Activated CD8-positive, alpha-beta memory T cell treated with anti-CD3 and anti-CD28 coated beads for 4 hours (primary cell): Measurements from ENCODE around the gene IFIT3.
"Not testable (repeated sequence)": the region's sequence is repeated elsewhere in the genome, so short reads cannot be mapped to it uniquely, and the experiment has no call there.

Source experiments
- DNase-seq, 2 donors: peaks; one replicate each; pipeline ENCODE4 v3.0.0-alpha.2; 2020; ENCODE audit warnings: low read depth in 2 of 2

The IFIT3 gene

DNA sequence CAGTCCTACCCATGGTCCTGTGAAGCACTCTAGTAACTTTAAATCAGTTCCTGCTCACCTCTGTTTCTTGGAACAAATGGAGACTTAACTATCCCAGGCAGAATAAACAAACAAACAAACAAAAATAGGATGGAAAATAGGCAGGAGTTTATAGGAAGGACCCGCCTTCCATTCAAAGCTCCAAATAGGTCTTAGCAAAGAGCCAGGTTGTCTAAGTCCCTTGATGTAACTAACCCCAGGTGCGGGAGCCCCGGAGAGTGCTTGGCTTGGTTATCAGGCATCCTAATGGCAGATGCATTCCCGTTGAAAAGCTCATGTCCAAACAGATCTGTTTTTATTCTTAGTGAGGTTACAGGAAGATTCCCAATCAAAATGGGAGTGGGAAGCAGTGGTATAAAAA lies 23.8 kb upstream of the IFIT3 start:
- no peak for DNase-seq

DNA sequence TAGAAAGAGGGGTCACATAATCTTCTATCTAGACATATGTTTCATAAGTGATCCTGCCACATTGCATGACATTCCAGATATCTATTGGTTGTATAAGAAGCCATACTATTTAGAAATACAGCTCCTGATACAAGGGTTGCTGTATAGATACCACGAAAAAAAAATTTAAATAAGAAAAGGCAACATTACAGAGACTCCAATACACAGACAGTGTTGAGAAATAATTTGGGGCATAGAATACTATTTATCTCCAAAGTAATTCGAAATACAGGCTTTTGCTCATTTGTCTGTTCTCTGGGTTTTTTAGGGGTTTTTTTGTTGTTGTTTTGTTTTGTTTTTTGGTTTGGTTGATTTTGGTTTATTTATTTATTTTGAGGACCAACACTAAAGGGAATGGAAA lies 23.4 kb upstream of the IFIT3 start:
- no peak for DNase-seq

DNA sequence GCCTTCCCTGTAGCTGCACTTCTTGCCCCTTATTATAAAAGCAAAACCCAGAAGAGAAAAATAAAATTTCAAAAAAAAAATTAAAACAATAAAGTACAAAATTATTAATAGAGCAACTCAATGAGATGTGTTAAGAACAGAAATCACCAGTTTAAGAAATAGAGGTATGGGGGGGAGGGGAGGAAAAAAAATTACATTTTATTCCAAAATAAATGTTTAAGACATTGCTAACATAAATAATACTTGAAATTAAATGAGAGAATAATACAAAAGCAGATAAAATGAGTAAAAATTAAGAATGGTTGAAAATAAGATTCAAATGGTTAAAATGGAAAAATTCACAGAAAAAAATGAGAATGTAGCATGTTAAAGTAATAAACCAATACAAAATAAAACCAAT lies 22.9 kb upstream of the IFIT3 start:
- no peak for DNase-seq

GRCh38 chr10:89305766-89306433 lies 21.9 kb upstream of the IFIT3 start:
- no peak for DNase-seq

- no peak for DNase-seq
These were observed 21.1 kb upstream of the IFIT3 start for GRCh38 chr10:89306434-89307268.

GRCh38 chr10:89307269-89307577 lies 20.6 kb upstream of the IFIT3 start:
- DNase-seq, result no peak

GRCh38 chr10:89308266-89308665 lies 19.5 kb upstream of the IFIT3 start:
- DNase-seq, result no peak

GRCh38 chr10:89308736-89309135 lies 19.1 kb upstream of the IFIT3 start:
- no peak for DNase-seq

DNA sequence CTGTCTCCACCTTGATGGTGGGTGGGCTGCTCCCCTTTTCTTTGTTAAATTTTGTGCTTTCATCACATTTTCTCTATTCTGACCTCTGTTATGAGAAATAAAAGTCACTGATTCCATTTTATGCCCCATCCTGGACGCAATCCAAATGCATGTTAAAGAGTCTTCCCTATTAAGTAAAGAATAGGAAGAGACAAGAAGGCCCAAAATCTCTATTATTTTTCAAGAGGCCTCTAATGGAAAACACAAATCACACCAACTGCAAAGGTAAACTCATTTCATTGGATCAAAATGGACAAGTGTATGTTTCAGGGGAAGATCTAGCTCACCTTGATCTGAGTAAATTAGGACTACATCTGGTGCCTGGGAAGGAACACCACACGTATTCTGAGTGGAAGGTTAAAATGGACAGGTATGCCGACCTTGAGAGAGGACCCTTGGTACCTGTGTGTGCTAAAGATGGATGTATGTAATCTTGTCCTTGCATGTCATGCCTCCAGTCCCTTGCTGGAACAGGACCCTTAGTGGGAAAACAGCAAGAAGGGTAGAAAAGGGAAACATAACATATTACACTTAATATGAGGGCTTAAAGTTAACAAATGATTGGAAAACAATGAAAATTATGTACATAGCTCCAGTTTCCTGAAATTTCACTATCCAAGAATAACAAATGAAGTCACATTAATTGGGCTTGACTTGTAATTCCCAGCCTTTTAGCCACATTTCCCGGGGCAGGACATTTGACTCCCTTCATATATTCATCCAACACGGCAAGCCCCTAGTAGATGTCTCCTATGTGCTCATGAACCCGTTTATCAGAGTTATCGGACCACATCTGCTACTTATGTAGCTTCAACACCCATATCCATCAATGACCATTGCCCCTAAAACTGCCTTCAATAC lies 18.4 kb upstream of the IFIT3 start:
- DNase-seq, result no peak

DNA sequence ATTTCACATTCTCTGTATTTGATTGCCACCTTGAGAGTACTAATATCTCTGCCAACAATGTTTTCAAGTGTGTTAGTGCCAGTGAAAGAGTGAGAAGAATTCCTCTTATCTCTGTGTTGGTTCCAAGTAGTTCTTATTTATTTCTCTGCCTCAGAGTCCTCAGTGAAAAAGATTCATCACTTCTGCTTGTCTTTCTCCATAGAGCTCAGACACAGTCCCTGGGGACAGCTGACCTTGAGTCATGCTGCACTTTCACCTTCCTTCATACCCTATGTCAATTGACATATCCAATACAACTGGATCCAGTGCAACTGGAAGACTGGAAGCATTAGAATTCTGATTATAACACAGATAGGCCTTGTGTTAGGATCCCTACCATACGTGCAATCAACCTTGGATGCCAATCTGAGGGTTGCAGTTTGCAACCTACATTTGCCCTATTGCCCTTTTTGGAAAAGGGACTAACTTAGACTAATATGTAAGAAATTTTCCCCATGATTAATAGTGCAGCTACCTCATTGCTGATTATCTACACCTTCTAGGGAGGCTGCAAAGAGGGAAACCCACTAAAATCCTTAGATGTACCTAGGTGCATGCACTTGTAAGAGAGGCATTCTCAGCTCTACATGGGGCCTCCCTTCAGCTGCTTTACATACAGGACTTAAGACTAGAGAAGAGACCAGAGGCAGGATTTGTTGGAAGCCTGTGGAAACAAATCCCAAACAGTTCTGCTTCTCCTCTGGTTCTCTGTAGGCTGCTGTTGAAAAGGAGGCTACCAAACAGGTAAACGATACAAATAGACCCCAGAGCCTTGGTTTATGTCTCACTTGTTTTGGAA lies 17.5 kb upstream of the IFIT3 start:
- DNase-seq, result no peak

DNA sequence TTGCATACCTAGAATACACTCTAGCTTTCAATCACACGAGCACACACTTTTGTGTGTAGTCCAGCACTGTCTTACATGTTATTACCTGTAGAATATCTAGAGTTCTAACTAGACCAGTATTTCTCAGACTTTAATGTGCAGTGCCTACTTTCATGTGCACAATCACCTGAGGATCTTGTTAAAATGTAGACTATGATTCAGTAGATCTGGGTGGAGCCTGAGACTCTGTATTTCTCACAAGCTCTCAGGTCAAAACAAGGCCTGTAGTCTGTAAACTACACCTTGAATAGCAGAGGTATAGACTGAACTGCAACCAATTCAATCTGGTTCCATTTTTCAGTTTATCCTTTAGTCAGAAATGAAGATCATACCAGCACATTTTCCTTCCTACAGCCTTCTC lies 14.8 kb upstream of the IFIT3 start:
- no peak for DNase-seq

- DNase-seq, result no peak
These were observed 13.1 kb upstream of the IFIT3 start for GRCh38 chr10:89314676-89315075.

DNA sequence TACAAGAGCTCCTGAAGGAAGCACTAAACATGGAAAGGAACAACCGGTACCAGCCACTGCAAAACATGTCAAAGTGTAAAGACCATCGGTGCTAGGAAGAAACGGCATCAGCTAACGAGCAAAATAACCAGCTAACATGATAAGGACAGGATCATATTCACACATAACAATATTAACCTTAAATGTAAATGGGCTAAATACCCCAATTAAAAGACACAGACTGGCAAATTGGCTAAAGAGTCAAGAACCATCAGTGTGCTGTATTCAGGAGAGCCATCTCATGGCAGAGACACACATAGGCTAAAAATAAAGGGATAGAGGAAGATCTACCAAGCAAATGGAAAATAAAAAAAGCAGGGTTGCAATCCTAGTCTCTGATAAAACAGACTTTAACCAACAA lies 9.8 kb upstream of the IFIT3 start:
- not testable (repeated sequence) for DNase-seq

DNA sequence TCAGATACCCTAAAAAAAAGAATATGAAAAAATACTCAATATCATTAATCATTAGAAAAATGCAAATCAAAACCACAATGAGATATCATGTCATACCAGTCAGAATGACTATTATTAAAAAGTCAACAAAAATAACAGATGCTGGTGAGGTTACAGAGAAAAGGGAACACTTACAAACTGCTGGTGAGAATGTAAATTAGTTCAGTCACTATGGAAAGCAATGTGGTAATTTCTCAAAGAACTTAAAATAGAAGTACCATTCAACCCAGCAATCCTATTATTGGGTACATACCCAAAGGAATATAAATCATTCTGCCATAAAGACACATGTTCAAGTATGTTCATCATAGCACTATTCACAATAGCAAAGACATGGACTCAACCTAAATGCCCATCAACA lies 2.7 kb upstream of the IFIT3 start:
- DNase-seq, result not testable (repeated sequence)

- not testable (repeated sequence) for DNase-seq
These were observed 1.9 kb upstream of the IFIT3 start for GRCh38 chr10:89325856-89326255.

DNA sequence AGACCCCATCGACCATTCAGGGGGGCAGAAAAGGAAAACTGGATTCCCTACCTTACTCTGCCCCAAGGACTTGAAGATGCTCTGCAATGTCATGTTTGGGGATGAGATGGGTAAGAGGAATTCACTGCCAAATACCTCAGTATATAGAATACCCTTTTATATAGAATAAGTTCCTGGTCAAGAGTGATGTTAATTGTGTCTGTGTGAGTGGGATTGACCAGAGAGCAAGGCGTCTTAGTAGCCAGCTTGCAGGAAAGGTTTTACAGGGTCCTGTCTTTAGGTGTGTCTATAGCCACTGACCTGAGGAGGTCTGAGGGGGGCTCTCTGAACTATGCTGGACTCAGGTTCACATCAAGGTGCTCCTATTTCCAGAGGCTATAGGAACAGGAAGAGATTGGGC lies 1.4 kb downstream of the IFIT3 start:
- no peak for DNase-seq

DNA sequence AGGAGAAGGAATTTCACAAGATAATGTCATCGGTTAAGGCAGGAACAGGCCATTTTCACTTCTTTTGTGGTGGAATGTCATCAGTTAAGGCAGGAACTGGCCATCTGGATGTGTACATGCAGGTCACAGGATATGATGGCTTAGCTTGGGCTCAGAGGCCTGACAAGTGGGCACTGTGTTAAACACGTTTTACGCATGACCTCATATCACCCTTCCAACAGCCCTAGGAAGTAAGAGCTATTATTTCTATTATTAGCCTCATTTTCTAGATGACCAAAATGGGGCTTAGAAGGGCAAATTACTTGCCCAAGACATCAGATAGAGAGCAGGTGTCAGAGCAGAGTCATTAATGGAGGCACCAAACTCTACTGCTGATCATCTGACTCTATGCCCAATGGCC lies 2.2 kb downstream of the IFIT3 start:
- not testable (repeated sequence) for DNase-seq

DNA sequence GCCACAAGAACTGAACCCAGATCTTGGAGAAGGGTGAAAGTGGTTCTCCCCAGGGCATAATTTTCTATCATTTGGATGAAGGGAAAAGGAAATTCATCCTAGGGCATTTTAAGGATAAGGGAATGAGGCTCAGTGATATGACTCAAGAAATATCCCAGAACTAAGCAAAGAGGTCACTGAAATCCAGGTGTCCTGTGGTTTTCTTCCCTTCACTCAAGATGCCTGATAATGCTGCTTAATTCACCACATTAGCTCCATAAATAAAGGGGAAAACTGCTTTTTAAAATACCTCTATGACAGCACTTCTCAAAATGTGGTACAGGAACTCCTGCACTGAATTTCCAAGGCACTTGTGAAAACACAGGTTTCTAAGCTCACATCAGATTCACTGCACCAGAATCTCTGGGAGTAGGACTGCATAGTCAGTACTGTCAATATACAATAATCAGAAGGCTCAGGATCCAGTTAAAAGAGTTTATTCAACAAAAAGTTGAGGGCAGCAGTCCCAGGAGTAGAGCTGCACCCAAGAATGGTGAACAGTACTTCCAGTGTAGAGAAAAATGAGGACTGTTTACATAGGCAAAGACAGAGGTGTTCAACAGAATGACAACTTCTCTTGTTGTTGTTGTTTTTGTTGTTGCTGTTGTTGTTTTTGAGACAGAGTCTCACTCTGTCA lies 2.9 kb downstream of the IFIT3 start:
- DNase-seq, result no peak

- DNase-seq, result not testable (repeated sequence)
These were observed 3.8 kb downstream of the IFIT3 start for GRCh38 chr10:89331487-89332122.

DNA sequence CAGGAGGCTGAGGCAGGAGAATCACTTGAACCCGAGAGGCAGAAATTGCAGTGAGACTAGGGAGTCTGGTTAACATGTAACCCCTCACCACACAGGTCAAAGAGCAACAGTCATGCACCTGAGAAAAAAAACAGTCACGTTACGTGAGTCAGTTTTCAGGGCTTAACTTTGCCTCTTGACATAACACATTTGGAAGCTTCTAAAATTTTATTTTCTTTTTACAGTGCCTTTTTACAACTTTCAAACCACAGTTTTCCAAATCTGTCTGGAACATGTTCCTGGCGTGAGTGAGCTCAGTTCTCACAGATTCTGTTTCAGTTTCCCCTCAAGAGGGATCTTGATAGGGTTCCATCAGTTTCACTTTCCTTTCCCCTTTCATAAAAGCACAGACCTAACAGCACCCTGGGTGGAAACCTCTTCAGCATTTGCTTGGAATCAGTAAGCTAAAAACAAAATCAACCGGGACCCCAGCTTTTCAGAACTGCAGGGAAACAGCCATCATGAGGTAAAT lies 4.4 kb downstream of the IFIT3 start:
- DNase-seq, result peak in 1 of 2 donors; percentile 23
